HUDEP-2 (cell line): ENCODE measurements around the gene ZSCAN30.

Source experiments
- DNase-seq, 76 experiments: peaks; one replicate each; lab custom pipeline; 2025; ENCODE audit not compliant: unreplicated experiment in 76 of 76; lab: John Stamatoyannopoulos, UW

Gene ZSCAN30

DNA sequence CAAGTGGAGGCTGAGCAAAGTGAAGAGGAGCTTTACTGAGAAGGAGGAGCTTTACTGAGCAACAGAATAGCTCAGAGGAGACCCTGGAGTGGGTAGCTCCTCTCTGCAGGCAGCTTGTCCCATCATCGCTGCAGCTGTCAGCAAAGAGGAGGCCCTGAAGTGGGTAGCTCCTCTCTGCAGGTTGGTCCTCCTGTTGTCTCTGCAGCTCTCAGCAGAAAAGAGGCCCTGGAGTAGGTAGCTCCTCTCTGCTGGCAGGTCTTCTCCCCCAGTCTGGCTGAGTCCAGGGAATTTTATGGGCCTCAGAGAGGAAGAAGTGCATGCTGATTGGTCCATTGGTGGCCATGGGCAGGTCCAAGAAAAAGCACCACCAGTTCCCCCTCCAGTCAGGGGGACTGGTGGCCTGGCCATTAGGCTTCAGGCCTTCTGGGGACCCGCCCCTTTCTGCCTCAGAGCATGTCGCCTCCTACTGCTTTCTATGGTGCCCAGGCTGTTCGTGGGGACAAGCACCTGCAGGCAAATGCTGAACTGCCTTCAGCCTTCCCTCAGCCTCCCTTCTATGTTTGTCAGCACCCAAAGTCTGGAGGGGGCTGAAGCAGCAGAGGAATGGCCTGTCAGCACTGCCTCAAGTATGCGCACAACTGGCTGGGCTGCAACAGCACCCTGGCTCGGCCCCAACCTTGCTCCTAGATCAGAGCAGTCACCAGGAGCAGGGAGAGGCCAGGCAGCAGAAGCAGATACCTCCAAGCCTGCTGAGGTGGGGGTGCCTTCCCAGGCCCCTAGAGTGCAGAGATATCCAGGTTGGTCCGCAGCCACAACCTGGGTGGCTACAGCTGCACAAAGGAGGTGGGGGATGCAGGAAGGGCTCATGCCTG, 5.9 kb downstream of the ZSCAN30 start:
- DNase-seq: no peak

DNA sequence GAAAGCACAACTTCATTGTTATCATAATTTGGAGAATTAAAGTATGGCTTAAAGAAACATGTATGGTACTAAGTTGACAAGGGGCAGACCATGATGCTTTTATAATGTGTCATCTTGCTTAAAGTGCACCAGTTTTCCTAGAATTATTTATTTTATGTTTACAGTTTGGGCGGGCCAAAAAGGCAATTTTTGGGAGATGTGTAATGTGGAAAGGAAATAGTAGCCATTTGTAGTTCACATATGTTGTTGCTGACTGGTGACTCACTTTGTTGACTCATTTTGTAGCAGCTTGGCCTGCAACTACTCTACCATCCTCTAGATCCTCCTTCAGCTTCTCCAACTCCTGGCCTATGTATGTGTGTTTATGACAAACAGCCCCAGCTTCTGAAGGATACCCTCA, 7.7 kb downstream of the ZSCAN30 start:
- no peak for DNase-seq

DNA sequence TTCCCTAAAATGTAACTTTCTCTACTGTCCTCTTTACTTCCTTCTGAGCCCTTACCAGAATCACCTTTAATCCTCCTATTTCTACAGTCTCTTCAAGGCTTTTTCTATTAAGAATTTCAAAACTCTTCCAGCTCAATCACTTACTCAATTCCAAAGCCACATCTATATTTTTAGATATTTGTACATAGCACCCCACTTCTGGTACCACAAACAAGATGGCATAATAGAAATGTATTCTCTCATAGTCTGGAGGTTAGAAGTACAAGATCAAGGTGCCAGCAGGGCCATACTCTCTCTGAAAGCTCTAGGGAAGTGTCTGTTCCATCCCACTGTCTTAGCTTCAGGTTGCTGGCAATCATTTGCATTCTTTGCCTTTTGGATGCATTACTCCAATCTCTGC, 11.1 kb downstream of the ZSCAN30 start:
- DNase-seq: no peak

DNA sequence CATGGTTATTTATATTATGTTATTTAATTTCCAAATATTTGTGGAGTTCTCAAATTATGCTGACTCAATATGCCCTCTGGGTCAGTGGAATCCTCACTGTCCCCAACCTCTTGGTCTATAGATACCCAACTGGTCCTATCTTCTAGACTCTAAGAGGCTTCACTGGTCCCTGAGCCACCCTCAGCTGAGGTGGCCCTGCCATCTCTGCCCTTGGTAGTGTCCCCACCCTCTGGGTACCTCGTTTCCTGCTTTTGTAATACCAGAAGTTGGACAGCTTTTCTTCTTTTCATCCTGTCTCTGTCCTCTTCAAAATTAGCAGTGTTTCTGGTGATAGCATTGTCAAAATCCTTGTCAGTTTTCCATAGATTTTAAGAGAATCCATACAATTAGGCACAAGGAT, 11.9 kb downstream of the ZSCAN30 start:
- no peak for DNase-seq

DNA sequence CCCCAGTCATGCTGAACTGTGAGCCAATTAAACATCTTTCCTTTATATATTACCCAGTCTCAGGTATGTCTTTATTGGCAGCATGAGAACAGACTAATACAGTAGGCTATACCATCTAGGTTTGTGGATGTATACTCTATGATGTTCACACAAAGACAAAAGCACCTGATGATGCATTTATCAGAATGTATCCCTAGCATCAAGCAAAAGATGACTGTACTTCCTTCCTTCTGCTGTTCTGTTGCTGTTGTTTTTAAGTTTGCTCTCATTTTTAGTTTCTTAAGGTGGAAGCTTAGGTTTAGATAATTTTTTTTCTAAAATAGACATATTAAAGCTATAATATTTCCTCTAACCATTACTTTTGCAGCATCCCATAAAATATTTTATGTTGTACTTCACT, 12.4 kb downstream of the ZSCAN30 start:
- DNase-seq: no peak

DNA sequence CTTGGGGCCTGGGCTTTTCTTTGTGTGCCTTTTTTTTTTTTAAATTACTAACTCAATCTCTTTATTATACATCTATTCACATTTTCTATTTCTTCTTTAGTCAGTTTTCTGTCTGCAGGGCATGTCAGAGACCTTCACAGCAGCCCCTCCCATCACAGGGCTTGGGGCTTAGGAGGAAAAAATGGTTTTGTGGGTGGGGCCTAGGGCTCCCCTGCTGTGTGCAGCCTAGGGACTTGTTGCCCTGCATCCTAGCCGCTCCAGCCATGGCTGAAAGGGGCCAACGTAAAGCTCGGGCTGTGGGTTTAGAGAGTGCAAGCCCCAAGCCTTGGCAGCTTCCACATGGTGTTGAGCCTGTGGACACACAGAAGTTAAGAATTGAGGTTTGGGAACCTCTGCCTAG, 13.8 kb downstream of the ZSCAN30 start:
- DNase-seq: no peak

DNA sequence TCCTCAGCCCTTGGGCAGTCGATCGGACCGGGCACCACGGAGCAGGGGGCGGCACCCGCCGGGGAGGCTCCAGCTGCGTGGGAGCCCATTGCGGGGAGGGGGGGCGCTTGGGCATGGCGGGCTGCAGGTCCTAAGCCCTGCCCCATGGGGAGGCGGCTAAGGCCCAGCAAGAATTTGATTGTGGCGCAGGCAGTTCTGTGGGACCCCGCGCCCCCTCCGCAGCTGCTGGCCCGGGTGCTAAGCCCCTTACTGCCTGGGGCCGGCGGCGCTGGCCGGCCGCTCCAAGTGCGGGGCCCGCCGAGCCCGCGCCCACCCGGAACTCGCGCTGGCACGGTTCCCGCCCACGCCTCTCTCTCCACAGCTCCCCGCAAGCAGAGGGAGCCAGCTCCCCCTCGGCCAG, 18.4 kb downstream of the ZSCAN30 start:
- DNase-seq: no peak

DNA sequence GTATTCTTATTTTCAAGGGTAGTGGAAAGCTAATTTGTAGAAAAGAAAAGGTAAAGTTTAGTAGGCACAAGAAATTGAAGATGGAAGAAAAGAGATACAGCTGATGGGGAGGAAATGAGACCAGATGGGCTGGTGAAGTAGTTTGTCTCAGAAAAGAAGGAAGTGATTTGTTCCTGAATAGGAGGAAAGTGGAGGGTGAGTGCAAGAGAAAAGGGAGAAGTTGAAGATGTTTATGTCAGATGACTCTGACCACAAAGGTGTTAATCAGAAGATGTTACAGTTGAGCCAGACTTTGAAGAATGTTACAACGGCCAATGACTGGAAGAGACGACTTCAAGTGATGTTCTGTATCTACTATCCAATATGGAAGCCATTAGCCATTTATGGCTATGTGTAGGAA, 21.2 kb downstream of the ZSCAN30 start:
- DNase-seq: no peak

DNA sequence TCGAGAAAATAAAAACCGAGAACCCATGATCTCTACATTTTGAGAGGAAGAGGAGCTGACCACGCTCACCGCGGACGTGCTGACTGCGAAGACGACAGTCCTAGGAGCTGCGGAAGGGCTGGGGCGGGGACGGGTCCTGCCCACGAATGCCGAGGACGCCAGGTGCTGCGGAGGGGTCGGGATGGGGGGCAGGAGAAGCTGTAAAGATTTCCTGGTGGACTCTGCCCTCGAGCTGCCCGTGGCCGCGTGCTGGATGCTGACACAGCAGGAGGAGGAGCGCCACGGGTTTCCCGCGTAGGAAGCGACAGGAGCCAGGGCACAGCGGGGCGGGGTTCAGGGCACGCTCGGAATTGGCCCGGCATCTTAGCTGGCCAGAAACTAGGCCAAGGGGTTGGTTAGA, 22.2 kb downstream of the ZSCAN30 start:
- no peak for DNase-seq

DNA sequence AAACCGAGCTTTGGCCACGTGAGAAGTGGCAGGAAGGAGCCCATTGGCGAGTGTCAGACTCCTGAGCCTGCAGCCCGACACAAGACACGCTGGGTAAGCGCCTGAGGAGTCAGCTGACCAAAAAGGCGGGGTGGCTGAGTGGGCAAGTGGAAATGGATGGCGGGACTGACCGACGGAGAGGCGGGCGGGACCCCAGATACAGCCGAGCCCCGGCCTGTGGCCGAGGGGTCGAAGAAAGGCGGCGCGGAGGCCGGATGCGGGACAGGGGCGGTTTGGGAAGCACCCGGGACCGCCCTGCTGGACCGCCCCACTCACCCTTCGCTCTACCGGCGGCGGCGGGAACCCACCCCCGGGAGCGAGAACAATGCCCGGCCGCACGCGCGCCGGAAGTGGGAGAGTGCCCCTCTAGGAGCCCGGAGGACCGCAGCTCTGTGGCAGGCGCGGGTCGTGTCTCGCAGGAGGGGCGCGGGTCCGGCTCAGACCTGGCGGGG, 22.8 kb downstream of the ZSCAN30 start:
- peak in 54 of 76 experiments; percentile 1 to 83 (median 55) for DNase-seq

DNA sequence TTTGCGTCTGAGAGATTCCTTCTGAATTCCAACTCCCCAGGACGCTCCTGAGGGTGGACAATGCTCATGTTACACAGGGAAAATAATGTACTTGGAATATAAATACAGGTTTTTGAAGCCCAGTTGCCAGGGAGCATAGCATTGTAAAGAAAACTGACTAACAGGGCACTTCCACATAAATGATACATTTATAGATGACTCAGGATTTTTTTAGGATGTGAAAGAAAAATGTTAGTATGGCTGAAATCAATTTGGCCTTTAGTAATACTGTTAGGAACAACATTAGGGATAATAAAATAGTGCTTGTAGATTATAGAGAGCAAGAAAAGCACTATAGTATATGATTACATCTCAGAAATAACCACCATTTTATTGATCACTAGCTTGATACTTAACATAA, 25.6 kb downstream of the ZSCAN30 start:
- no peak for DNase-seq

DNA sequence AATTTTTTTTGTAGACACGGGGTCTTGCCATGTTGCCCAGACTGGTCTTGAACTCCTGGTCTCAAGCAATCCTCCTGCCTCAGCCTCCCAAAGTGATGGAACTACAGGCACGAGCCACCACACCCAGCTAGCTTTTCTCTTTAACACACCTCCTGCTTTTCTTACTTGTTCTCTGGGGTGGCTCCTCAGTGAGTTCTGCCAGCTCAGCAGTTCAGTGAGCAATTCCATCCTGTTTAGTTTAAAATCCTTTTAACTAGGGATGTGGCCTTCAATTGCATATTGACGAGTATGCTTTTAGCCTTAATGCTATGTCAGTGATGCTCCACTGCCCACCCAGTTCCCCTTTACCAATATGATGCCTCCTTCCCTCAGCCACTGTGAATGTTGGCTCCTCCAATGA, 33.1 kb downstream of the ZSCAN30 start:
- no peak for DNase-seq

DNA sequence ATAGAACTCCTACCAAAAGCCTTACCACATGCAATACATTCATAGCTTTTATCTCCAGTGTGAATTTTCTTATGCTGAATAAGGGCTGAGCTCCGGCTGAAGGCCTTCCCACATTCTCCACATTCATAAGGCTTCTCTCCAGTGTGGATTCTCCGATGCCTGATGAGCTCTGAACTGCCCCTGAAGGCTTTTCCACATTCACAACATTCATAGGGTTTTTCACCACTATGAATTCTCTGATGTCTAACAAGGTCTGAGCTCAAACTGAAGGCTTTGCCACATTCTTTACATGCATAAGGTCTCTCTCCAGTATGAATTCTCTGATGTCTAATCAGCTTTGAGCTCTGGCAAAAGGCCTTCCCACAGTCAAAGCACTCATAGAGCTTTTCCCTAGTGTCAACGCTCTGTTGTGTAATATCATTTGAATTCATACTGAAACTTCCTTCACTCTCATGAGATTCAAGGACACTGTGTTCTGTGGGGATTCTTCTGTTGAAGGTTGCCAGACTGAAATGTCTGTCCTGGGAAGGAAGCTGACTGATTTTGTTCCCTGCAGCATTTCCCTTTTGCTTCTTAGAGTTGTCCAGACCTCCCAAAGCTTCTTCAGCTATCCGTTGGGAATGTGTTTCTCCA, 36.3 kb downstream of the ZSCAN30 start:
- no peak for DNase-seq

DNA sequence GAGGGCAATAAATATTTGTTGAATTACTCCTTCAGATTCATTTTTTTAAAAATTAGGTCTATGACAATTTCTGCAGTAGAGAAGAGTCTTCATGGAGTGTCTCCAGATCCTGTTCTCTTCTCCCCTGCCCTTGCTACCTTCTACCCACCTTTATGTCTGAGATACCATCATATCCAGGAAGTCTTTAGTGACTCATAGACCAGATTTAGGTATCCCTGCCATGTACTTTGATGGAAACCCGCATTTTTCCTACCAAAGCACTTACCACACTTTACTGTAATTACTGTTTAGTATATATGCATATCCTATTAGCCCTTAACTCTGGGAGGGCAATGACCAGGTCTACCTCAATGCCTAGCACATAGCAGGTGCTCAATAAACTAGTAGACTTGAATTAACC, 37.6 kb downstream of the ZSCAN30 start:
- no peak for DNase-seq

DNA sequence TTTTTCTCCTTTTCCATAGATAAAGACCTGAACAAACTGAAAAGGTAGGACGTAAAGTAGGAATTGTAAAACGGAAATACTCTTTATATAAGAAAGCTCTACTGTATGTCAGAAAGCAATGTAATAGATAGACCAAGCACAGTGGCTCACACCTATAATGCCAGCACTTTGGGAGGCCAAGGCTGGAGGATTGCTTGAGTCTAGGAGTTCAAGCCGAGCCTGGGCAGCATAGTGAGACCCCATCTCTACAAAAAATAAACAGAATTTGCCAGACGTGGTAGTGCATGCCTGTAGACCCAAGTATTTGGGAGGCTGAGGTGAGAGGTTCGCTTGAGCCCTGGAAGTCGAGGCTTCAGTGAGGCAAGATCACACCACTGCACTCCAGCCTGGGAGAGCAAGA, 41.6 kb downstream of the ZSCAN30 start:
- DNase-seq: no peak

DNA sequence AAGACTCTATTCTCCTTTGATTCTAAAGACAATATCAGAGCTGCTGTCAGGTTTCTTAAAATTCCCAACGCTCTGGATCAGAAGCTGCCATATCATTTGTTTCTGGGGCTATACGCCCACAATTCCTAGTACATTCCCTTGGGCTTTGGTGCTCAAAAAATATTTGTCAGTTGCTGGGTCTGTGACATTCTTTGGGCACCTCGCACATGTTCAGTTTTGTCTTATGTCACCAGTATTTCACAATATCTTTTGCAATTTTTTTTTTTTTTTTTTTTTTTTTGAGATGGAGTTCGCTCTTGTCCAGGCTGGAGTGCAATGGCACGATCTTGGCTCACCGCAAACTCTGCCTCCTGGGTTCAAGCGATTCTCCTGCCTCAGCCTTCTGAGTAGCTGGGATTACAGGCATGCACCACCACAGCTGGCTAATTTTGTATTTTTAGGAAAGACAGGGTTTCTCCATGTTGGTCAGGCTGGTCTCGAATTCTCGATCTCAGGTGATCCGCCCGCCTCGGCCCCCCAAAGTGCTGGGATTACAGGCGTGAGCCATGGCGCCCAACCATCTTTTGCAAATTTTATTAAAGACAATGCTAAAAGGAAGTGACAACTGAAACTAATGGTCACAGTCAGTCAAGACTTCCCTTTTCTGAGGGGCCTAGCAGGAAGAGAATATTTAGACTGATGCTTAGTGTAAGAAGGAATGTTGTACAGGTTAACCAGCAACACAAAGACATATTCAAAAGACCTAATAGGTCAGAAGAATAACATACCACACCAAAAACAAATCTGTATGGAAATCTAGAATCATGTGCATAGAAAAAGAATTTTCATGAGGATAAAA, 42.4 kb downstream of the ZSCAN30 start:
- DNase-seq: no peak

DNA sequence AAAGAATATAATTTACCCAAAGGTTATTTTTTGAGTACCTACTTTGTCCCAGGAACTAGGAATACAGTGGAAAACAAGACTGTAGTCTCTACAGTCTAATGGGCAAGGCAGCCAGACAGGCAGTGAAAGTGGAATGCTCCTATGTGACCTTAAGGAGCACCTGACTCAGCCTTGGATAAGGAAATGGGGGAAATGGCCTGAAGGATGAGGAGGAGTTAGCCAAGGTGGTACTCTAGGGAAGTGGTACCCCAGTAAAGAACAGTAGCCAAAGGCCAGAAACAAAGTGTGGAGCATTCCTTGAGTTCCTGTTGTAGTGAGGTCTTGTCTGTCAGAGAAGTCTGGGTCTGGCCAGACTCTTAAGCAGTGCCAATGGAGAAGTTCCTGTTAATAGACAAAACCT, 43.2 kb downstream of the ZSCAN30 start:
- no peak for DNase-seq

DNA sequence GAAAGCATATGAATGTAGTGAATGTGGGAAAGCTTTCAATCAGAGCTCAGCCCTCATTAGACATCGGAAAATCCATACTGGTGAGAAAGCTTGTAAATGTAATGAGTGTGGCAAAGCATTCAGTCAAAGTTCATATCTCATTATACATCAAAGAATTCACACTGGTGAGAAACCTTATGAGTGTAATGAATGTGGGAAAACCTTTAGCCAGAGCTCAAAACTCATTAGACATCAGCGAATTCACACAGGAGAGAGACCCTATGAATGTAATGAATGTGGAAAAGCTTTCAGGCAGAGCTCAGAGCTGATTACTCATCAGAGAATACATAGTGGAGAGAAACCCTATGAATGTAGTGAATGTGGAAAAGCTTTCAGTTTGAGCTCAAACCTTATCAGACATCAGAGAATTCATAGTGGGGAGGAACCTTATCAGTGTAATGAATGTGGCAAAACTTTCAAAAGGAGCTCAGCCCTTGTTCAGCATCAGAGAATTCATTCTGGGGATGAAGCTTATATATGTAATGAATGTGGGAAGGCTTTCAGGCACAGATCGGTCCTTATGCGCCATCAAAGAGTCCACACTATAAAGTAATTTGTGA, 44.2 kb downstream of the ZSCAN30 start:
- DNase-seq: no peak

DNA sequence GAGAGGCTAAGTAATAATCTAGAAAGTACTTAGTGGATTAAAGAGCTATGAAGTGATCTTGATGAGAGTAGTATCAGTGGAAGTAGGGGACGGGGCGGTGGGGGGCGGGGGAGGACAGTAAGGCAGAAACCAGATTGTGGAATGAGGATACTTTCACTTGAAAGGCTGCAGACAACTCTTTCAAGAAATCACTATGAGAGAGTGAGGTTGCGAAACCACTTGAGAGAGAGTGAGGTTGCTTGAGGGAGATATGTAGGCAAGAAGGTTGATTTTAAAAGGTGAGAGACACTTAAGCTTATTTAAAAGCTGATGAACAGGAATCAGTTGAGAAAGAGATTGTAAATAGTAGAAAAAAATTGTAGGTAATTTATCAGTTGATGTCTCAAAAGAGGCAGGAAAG, 45.4 kb downstream of the ZSCAN30 start:
- DNase-seq: no peak

DNA sequence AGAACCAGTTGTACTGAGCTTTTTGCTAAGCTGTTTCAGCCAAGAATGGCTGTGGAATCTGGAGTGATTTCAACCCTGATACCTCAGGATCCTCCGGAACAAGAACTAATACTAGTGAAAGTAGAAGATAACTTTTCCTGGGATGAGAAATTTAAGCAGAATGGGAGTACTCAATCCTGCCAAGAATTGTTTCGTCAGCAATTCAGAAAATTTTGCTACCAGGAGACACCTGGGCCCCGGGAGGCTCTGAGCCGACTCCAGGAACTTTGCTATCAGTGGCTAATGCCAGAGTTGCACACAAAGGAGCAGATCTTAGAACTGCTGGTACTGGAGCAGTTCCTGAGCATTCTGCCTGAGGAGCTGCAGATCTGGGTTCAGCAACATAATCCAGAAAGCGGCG, 47.6 kb downstream of the ZSCAN30 start:
- no peak for DNase-seq

DNA sequence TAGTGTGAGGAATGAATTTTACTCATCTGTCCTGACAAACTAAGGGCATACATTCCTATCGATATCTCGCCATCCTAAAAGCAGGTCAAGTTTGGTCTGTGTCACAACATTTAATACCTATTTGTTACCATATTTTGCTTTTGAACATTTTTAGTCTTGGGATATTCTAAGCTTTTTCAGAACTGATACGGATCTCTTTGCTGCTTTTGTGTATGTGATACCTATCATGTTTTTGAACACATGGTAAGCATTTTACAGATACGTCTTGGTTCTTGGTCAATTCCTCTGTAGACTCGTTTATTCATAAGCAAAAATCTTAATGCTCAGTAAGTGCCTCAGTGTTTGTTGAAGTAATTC, 48.6 kb downstream of the ZSCAN30 start:
- peak in 2 of 76 experiments; percentile 25 to 45 for DNase-seq
